Ureter (tissue), 1 donor: ENCODE data around the gene GGNBP2. TPM values are rescaled to one million over a fixed set of nuclear protein-coding genes. Genes with fewer than 3 reads are reported as not detected.

Experiments
- DNase-seq: peaks from one replicate; pipeline ENCODE4 v3.0.0-alpha.2; 2020; ENCODE audit warnings: low spot score
- total RNA-seq: library from RNA; stranded (reverse); gene quantifications from one replicate; pipeline ENCODE4 v1.2.4, GENCODE V29; 2023
- donor health status: DM: yes; HTN: yes; CAD: no.

Gene GGNBP2
- total RNA-seq, 1 donor from 2014 or later, result 109 TPM

DNA sequence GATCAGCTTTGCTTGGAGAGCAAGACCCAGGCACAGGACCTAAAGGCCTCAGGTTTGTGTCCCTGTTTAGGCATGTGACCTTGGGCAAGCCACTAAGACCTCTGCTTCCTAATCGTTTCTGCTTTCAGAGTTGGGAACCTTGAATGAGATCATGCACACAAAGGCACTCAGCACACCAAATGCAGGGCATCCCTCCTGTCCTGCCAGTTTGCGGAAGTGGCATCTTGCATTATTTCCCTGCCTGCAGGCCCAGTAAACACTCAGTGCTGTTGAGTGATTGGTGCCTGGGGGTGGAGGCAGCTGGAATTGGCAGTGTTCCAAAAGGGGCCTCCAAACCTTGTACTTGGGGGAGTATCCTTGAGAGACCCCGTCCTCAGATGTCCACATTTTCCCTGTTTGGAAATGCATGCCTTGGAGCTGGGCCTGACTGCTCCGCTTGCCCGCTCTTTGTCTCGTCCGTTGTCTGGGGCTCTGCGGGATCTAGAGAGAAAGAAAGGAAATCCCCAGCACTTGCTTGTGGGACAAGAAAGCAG, 85.3 kb downstream of the GGNBP2 start:
- DNase-seq, result no peak

DNA sequence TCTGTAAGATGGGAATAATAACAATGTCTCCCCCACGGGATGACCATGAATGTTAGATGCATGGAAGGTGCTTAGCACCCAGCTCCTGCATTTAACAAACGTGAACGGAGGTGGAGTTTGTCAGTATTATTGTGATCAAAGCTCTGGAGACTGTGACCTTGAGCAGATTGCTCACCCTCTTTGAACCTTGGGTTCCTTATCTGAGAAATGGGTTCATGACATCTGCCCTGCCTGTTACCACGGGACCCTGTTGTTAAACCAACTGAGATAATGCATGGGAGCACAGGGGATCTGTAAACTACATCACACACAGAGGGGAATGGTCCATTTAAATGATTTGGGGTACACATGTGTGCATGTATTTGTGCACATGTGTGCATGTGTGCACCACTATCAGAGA, 86.3 kb downstream of the GGNBP2 start:
- no peak for DNase-seq

DNA sequence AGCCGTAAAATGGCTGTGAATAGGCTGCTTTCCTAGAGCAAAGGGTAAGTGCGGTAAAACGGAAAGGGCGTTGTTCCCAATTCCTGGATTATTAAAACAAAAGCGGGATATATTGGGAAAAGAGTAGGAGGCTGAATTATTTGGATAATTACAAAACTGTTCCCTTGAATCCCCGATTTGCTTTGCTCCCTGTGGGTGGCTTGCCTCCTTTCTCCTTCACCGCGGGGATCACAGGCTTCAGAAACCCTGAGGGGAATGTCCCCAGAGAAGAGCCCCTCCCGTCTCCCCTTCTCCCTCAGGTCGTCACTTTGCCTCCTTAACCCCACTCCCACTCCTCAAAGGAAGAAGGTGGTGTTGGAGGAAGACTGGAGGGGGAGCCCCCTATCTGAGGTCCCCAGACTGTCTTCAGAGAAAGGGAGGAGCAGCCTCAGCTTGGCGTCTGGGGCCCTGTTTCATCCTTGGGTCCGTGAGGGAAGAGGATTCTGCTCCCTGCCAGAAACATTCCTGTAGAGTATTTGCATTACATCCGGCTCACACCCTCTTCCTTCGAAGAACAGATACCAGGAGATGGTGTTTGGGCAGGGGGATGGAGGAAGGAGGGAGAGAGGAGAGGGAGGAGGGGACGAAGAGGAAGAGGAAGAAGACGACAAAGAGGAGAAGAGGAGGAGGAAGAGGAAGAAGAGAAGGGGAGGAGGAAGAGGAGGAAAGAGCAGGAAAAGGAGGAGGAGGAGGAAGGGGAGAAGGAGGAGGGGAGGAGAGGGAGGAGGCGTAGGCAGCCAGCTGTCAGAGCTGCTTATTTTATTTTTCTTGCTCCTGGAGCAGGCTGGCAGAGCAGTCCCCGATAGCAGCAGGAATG, 88.4 kb downstream of the GGNBP2 start:
- DNase-seq, result no peak

Other genes starting within 250 kb of the GGNBP2 start
- gene TBC1D3G, start 221.0 kb upstream of the GGNBP2 start, total RNA-seq, result not detected
- gene TBC1D3H, start 156.5 kb upstream of the GGNBP2 start, total RNA-seq, result not detected
- 28.7 TPM for gene ZNHIT3, start 58.2 kb upstream of the GGNBP2 start, total RNA-seq
- 93.7 TPM for gene MYO19, start 10.1 kb upstream of the GGNBP2 start, total RNA-seq
- gene PIGW, start 9.9 kb upstream of the GGNBP2 start, total RNA-seq, result 17.2 TPM
- gene DHRS11, start 47.0 kb downstream of the GGNBP2 start, total RNA-seq, result 18.2 TPM
- gene MRM1, start 56.7 kb downstream of the GGNBP2 start, total RNA-seq, result 13.7 TPM